Measurements from ENCODE around the gene NOX4.

- TF ChIP-seq CTCF (IDR thresholded peaks at IDR 0.05) (no peak), POLR2A (IDR thresholded peaks at IDR 0.05) (no peak), POLR2AphosphoS5 (IDR thresholded peaks at IDR 0.05; ENCODE audit: insufficient read depth in 1 of 2, low read depth in 1 of 2) (no peak)
These were observed at the start of gene NOX4 for GRCh38 chr11:89490981-89491690.

Data from vagina (tissue), 2 donors.